HepG2 (cell line): ENCODE measurements around the gene KIAA1217. TPM values are rescaled to one million over a fixed set of nuclear protein-coding genes. Genes with fewer than 3 reads are reported as not detected.

Experiments used
- ATAC-seq: fragments of 200-7000 bp; cut with Tn5 transposase; 3 replicates; pipeline ENCODE4 v1.9.1; 2020; ENCODE audit warnings: mild to moderate bottlenecking, moderate library complexity
- BruUV-seq: library from RNA; stranded (reverse); fragments of 400-500 nt; replicated peaks from 2 replicates; lab custom pipeline; 2021; lab: Mats Ljungman, UMichigan
- CTCF ChIA-PET: fragments of 300-600 bp; formaldehyde crosslinking; extraction: SDS; loops from one replicate; lab custom pipeline; 2021; ENCODE audit warnings: low total read pairs, inconsistent platforms, low intra/inter-chr PET ratio; lab: Yijun Ruan, JAX
- POLR2A ChIA-PET: fragments of 350-600 bp; sonication (Branson Sonifier 250); formaldehyde crosslinking; loops from one replicate; lab custom pipeline; 2020; ENCODE audit warnings: antibody characterized with exemption, inconsistent platforms; lab: Yijun Ruan, JAX
- DNase-seq: peaks from one replicate; pipeline ENCODE4 v3.0.0-alpha.2; 2015; ENCODE audit warnings: low spot score
- FAIRE-seq: peaks from 3 replicates; lab custom pipeline; 2011; peaks lifted over from hg19 to GRCh38; lab: Jason Lieb, UNC
- H2AFZ ChIP-seq: one replicate; pipeline ENCODE4 v1.6.1; 2011; ENCODE audit warnings: low read length, inconsistent platforms
- H3K27ac ChIP-seq: fragments of 300-600 bp; 3 replicates; pipeline ENCODE4 v1.8.0; 2011; ENCODE audit warnings: mixed run types, mild to moderate bottlenecking, mixed read lengths, low read length, inconsistent platforms; ENCODE audit not compliant: insufficient read depth; ENCODE audit errors: extremely low read length
- H3K27me3 ChIP-seq, 2 experiments: fragments of 200-600 bp in 1 of 2; 2 replicates in 1 of 2; 3 replicates in 1 of 2; pipeline versions ENCODE4 v1.6.0 to v1.8.0; 2011; ENCODE audit warnings: low read length in 2 of 2, mild to moderate bottlenecking in 2 of 2, moderate library complexity in 2 of 2, inconsistent platforms in 1 of 2; ENCODE audit not compliant: insufficient read depth in 2 of 2, control insufficient read depth in 1 of 2
- H3K36me3 ChIP-seq, 2 experiments: fragments of 200-600 bp in 1 of 2; replicated peaks in 1 of 2; 2 replicates in 1 of 2; 3 replicates in 1 of 2; pipeline versions ENCODE4 v1.5.1 to v1.8.0; 2011; ENCODE audit warnings: low read length in 2 of 2, inconsistent platforms in 1 of 2; ENCODE audit not compliant: insufficient read depth in 2 of 2, control insufficient read depth in 1 of 2
- H3K4me1 ChIP-seq: 2 replicates; pipeline ENCODE4 v1.5.1; 2012; ENCODE audit warnings: low read length, inconsistent platforms; ENCODE audit not compliant: insufficient read depth
- H3K4me2 ChIP-seq: 2 replicates; pipeline ENCODE4 v1.6.0; 2011; ENCODE audit warnings: low read depth, low read length, inconsistent platforms
- H3K4me3 ChIP-seq, 3 experiments: fragments of 200-600 bp in 1 of 3; sonication (generic), shearing (Covaris generic) in 1 of 3; replicated peaks in 1 of 3; 2 replicates each; pipeline ENCODE4 v1.5.1; 2011 to 2016; ENCODE audit warnings: low read length in 3 of 3, inconsistent platforms in 2 of 3, low read depth in 2 of 3, mild to moderate bottlenecking in 2 of 3, control low read depth in 1 of 3, mixed read lengths in 1 of 3; ENCODE audit not compliant: insufficient read depth in 1 of 3
- H3K79me2 ChIP-seq: one replicate; pipeline ENCODE4 v1.6.1; 2011; ENCODE audit warnings: low read length, inconsistent platforms; ENCODE audit not compliant: insufficient read depth
- H3K9ac ChIP-seq: 2 replicates; pipeline ENCODE4 v1.6.0; 2011; ENCODE audit warnings: mild to moderate bottlenecking, low read depth, low read length, inconsistent platforms; ENCODE audit not compliant: insufficient read depth
- H3K9me3 ChIP-seq: 2 replicates; pipeline ENCODE4 v1.5.1; 2012; ENCODE audit warnings: mild to moderate bottlenecking, low read length
- H4K20me1 ChIP-seq: 2 replicates; pipeline ENCODE4 v1.6.0; 2011; ENCODE audit warnings: inconsistent platforms, mild to moderate bottlenecking, low read length, moderate library complexity; ENCODE audit not compliant: insufficient read depth
- BCL6 ChIP-seq: IDR thresholded peaks from 2 replicates; pipeline ENCODE4 v1.6.1; 2016; ENCODE audit warnings: missing genetic modification reagents, missing compliant biosample characterization
- FLYWCH1 ChIP-seq: sonication (generic); formaldehyde crosslinking; IDR thresholded peaks from 2 replicates; pipeline ENCODE4 v1.8.1; 2023; ENCODE audit warnings: mild to moderate bottlenecking, missing genetic modification reagents
- FOXC1 ChIP-seq: sonication (generic); formaldehyde crosslinking; IDR thresholded peaks from 2 replicates; pipeline ENCODE4 v1.8.0; 2022; ENCODE audit warnings: mild to moderate bottlenecking, missing genetic modification reagents, borderline replicate concordance
- HNRNPL ChIP-seq: fragments of 200-400 bp; formaldehyde crosslinking; IDR thresholded peaks from 2 replicates; pipeline ENCODE4 v1.6.1; 2017; ENCODE audit warnings: mild to moderate bottlenecking, low read depth, low read length
- HNRNPUL1 ChIP-seq: fragments of 200-400 bp; formaldehyde crosslinking; IDR thresholded peaks from 2 replicates; pipeline ENCODE4 v1.6.1; 2017; ENCODE audit warnings: low read depth, mild to moderate bottlenecking, low read length, moderate library complexity
- ISL2 ChIP-seq: sonication (generic); formaldehyde crosslinking; IDR thresholded peaks from 2 replicates; pipeline ENCODE4 v1.5.0; 2020; ENCODE audit warnings: missing genetic modification reagents
- MED1 ChIP-seq: sonication (generic); formaldehyde crosslinking; IDR thresholded peaks from 2 replicates; pipeline ENCODE4 v1.4.0; 2020; ENCODE audit warnings: missing genetic modification reagents
- MEIS2 ChIP-seq: sonication (generic); formaldehyde crosslinking; IDR thresholded peaks from 2 replicates; pipeline ENCODE4 v1.9.0; 2021; ENCODE audit warnings: mild to moderate bottlenecking, missing genetic modification reagents
- RAD21 ChIP-seq: fragments of 450-650 bp; formaldehyde crosslinking; IDR thresholded peaks from 2 replicates; pipeline ENCODE4 v1.5.0; 2020; ENCODE audit warnings: mild to moderate bottlenecking
- SETDB1 ChIP-seq: sonication (generic); formaldehyde crosslinking; IDR thresholded peaks from 2 replicates; pipeline ENCODE4 v1.5.1; 2020; ENCODE audit warnings: missing genetic modification reagents, mild to moderate bottlenecking, borderline replicate concordance
- YEATS2 ChIP-seq: sonication (generic); formaldehyde crosslinking; IDR thresholded peaks from 2 replicates; pipeline ENCODE4 v1.4.0; 2020; ENCODE audit warnings: missing genetic modification reagents, borderline replicate concordance
- ZFX ChIP-seq: sonication (generic); formaldehyde crosslinking; IDR thresholded peaks from 2 replicates; pipeline ENCODE4 v1.4.0; 2020; ENCODE audit warnings: mild to moderate bottlenecking, low read depth, missing genetic modification reagents, moderate library complexity
- ZMYM2 ChIP-seq: sonication (generic); formaldehyde crosslinking; IDR thresholded peaks from 2 replicates; pipeline ENCODE4 v1.8.0; 2022; ENCODE audit warnings: mild to moderate bottlenecking, missing genetic modification reagents
- ZNF329 ChIP-seq: sonication (generic); formaldehyde crosslinking; IDR thresholded peaks from 2 replicates; pipeline ENCODE4 v1.9.0; 2021; ENCODE audit warnings: low read depth, mild to moderate bottlenecking, missing genetic modification reagents
- ZNF432 ChIP-seq: sonication (generic); formaldehyde crosslinking; IDR thresholded peaks from 2 replicates; pipeline ENCODE4 v1.5.0; 2020; ENCODE audit warnings: missing genetic modification reagents, mild to moderate bottlenecking, borderline replicate concordance
- ZNF567 ChIP-seq: sonication (generic); formaldehyde crosslinking; IDR thresholded peaks from 2 replicates; pipeline ENCODE4 v1.8.1; 2023; ENCODE audit warnings: mild to moderate bottlenecking, missing genetic modification reagents, borderline replicate concordance
- ZNF75D ChIP-seq: sonication (generic); formaldehyde crosslinking; IDR thresholded peaks from 2 replicates; pipeline ENCODE4 v1.8.1; 2023; ENCODE audit warnings: missing genetic modification reagents, mild to moderate bottlenecking, borderline replicate concordance
- WGBS: methylation state at CpG from one replicate; pipeline ENCODE4 v1.1.6; 2017; ENCODE audit warnings: low lambda C conversion rate; 5-methylcytosine and 5-hydroxymethylcytosine counted together
- in situ Hi-C: cut with HindIII; loops from 2 replicates; pipeline ENCODE4 v1.10.0; 2017; ENCODE audit warnings: low pct_unique_long_range_greater_than_20kb; ENCODE audit not compliant: extremely low pct_ligation_motif_present
- intact Hi-C: fragments of 100-400 bp; cut with micrococcal nuclease; formaldehyde crosslinking; loops from one replicate; pipeline ENCODE4 v1.10.0; 2022; ENCODE audit not compliant: unreplicated experiment
- polyA plus RNA-seq, 8 experiments: library from polyadenylated mRNA; depleted of rRNA in 3 of 8; stranded (reverse) in 7 of 8; unstranded in 1 of 8; fragments of >200 nt; fragmentation: Illumina TruSeq in 4 of 8; extraction: Trizol in 4 of 8; gene quantifications; 2 replicates each; pipeline versions ENCODE4 v1.2.1 to v1.2.3, GENCODE V29; 2011 to 2016; ENCODE audit warnings: low read depth in 4 of 8, missing spikeins in 1 of 8, mixed read lengths in 1 of 8; ENCODE audit not compliant: insufficient read depth in 1 of 8
- total RNA-seq, 5 experiments: library from RNA; depleted of rRNA; stranded (reverse); fragments of >200 nt; fragmentation: Illumina TruSeq; extraction: Trizol; gene quantifications; 2 replicates each; pipeline ENCODE4 v1.2.3, GENCODE V29; 2016; ENCODE audit warnings: low read depth in 1 of 5
- TF ChIP-seq, protein P1 (sequence below): sonication (generic); formaldehyde crosslinking; IDR thresholded peaks from 2 replicates; pipeline ENCODE4 v1.4.0; 2020; ENCODE audit warnings: missing genetic modification reagents, borderline replicate concordance
- TF ChIP-seq, protein P2 (sequence below): sonication (generic); formaldehyde crosslinking; IDR thresholded peaks from 2 replicates; pipeline ENCODE4 v1.5.1; 2020; ENCODE audit warnings: mild to moderate bottlenecking, moderate library complexity, missing genetic modification reagents
- TF ChIP-seq, protein P3 (sequence below): sonication (generic); formaldehyde crosslinking; IDR thresholded peaks from 2 replicates; pipeline ENCODE4 v1.4.0; 2020; ENCODE audit warnings: missing genetic modification reagents

KIAA1217 gene
- total and polyA plus RNA-seq, 2 of the 13 experiments (the other 11 are each of a cell fraction or from before 2014, with no cell fraction given): 4.6 to 10.9 TPM

DNA sequence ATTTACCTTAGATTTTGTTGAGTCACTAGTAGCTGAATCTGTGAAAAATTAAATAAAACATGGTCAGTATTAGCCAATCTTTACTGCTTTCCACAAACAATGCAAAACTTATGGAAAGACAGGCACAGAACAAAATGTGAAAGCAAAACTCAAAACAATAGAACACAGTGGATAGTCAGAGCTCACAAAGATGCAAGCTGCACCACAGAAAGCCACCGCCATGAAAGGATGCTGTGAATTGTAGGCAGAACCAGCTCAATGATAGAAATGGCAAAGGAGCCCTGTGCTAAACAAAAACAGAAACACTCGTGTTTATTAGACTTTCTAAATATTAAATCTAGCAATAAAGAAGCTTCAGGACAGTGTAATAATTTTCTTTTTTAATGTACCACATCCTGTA, 380.3 kb downstream of the KIAA1217 start:
- DNase-seq (no peak), ATAC-seq (no peak), FAIRE-seq (no peak)
- Histone ChIP-seq H3K9ac (no peak overlapping the region), H3K79me2 (no peaks in the 10 kb centered on the region), H3K36me3 (peaks cover 13 to 65% of the 10 kb centered on the region in 2 experiments), H3K9me3 (no peaks in the 10 kb centered on the region), H2AFZ (no peak overlapping the region), H4K20me1 (no peaks in the 10 kb centered on the region), H3K4me2 (no peak overlapping the region), H3K27me3 (no peaks in the 10 kb centered on the region), H3K27ac (no peak overlapping the region), H3K4me1 (no peaks in the 10 kb centered on the region), H3K4me3 (no peak overlapping the region)
- CTCF ChIA-PET: no interaction called here
- POLR2A ChIA-PET: no interaction called here
- no TSS peak for BruUV-seq
- TF ChIP-seq YEATS2 (CRISPR knock-in tag): no peak
- no peak for TF ChIP-seq ISL2
- TF ChIP-seq, protein P1, sequence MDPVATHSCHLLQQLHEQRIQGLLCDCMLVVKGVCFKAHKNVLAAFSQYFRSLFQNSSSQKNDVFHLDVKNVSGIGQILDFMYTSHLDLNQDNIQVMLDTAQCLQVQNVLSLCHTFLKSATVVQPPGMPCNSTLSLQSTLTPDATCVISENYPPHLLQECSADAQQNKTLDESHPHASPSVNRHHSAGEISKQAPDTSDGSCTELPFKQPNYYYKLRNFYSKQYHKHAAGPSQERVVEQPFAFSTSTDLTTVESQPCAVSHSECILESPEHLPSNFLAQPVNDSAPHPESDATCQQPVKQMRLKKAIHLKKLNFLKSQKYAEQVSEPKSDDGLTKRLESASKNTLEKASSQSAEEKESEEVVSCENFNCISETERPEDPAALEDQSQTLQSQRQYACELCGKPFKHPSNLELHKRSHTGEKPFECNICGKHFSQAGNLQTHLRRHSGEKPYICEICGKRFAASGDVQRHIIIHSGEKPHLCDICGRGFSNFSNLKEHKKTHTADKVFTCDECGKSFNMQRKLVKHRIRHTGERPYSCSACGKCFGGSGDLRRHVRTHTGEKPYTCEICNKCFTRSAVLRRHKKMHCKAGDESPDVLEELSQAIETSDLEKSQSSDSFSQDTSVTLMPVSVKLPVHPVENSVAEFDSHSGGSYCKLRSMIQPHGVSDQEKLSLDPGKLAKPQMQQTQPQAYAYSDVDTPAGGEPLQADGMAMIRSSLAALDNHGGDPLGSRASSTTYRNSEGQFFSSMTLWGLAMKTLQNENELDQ (CRISPR knock-in tag): no peak
- TF ChIP-seq ZNF432 (CRISPR knock-in tag): no peak
- TF ChIP-seq ZNF567 (CRISPR knock-in tag): no peak
- TF ChIP-seq ZMYM2 (CRISPR knock-in tag): no peak
- TF ChIP-seq HNRNPUL1: no peak
- no peak for TF ChIP-seq RAD21 (CRISPR knock-in tag)
- TF ChIP-seq ZNF329: no peak
- no peak for TF ChIP-seq ZFX (CRISPR knock-in tag)
- no peak for TF ChIP-seq FLYWCH1 (CRISPR knock-in tag)
- no peak for TF ChIP-seq MEIS2
- TF ChIP-seq, protein P2, sequence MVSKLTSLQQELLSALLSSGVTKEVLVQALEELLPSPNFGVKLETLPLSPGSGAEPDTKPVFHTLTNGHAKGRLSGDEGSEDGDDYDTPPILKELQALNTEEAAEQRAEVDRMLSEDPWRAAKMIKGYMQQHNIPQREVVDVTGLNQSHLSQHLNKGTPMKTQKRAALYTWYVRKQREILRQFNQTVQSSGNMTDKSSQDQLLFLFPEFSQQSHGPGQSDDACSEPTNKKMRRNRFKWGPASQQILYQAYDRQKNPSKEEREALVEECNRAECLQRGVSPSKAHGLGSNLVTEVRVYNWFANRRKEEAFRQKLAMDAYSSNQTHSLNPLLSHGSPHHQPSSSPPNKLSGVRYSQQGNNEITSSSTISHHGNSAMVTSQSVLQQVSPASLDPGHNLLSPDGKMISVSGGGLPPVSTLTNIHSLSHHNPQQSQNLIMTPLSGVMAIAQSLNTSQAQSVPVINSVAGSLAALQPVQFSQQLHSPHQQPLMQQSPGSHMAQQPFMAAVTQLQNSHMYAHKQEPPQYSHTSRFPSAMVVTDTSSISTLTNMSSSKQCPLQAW (CRISPR knock-in tag): no peak
- TF ChIP-seq HNRNPL: no peak
- TF ChIP-seq FOXC1 (CRISPR knock-in tag): no peak
- no peak for TF ChIP-seq ZNF75D (CRISPR knock-in tag)
- no peak for TF ChIP-seq BCL6
- TF ChIP-seq, protein P3, sequence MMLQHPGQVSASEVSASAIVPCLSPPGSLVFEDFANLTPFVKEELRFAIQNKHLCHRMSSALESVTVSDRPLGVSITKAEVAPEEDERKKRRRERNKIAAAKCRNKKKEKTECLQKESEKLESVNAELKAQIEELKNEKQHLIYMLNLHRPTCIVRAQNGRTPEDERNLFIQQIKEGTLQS: no peak
- TF ChIP-seq SETDB1: no peak
- no peak for TF ChIP-seq MED1 (CRISPR knock-in tag)
- 93% methylated on average over 2 of the region's 2 CpGs for WGBS
- intact Hi-C loops (no loop called here), in situ Hi-C loops (no loop called here)
